CD14-positive monocyte (primary cell): ENCODE measurements around the gene MAD2L1. TPM values are rescaled to one million over a fixed set of nuclear protein-coding genes. Genes with fewer than 3 reads are reported as not detected.

ENCODE experiments used
- DNase-seq, 3 donors: peaks; one replicate each; pipeline ENCODE4 v3.0.0-alpha.2; 2011 to 2022
- H2AFZ ChIP-seq: 2 replicates; pipeline ENCODE4 v1.6.0; 2012; ENCODE audit warnings: mild to moderate bottlenecking, low read depth, low read length, inconsistent platforms; ENCODE audit not compliant: insufficient read depth, poor library complexity, severe bottlenecking
- H3K27ac ChIP-seq, 2 donors: 1 replicate in 1 of 2; 2 replicates in 1 of 2; pipeline ENCODE4 v1.5.1; 2012 to 2013; ENCODE audit warnings: low read length in 2 of 2, control low read depth in 1 of 2, inconsistent platforms in 1 of 2, low read depth in 1 of 2, mild to moderate bottlenecking in 1 of 2
- H3K27me3 ChIP-seq, 2 donors: one replicate each; pipeline versions ENCODE4 v1.6.0 to v1.6.1; 2011 to 2013; ENCODE audit warnings: low read length in 2 of 2; ENCODE audit not compliant: control insufficient read depth in 2 of 2, insufficient read depth in 2 of 2
- H3K36me3 ChIP-seq, 2 donors: replicated peaks in 1 of 2; 1 replicate in 1 of 2; 2 replicates in 1 of 2; pipeline versions ENCODE4 v1.5.1 to v1.6.1; 2012 to 2013; ENCODE audit warnings: low read length in 2 of 2, control low read depth in 1 of 2, inconsistent platforms in 1 of 2, mild to moderate bottlenecking in 1 of 2; ENCODE audit not compliant: insufficient read depth in 2 of 2, control insufficient read depth in 1 of 2
- H3K4me1 ChIP-seq, 2 donors: 1 replicate in 1 of 2; 2 replicates in 1 of 2; pipeline versions ENCODE4 v1.5.1 to v1.6.1; 2012 to 2013; ENCODE audit warnings: low read length in 2 of 2, control low read depth in 1 of 2, inconsistent platforms in 1 of 2, mild to moderate bottlenecking in 1 of 2, moderate library complexity in 1 of 2; ENCODE audit not compliant: insufficient read depth in 2 of 2, control insufficient read depth in 1 of 2
- H3K4me2 ChIP-seq: replicated peaks from 2 replicates; pipeline ENCODE3; 2012; ENCODE audit warnings: low read length, moderate library complexity, mild to moderate bottlenecking; ENCODE audit not compliant: poor library complexity, severe bottlenecking; ENCODE audit errors: extremely low read depth
- H3K4me3 ChIP-seq, 3 experiments: fragments of 200-600 bp in 1 of 3; sonication (generic) in 1 of 3; replicated peaks in 1 of 3; 1 replicate in 2 of 3; 2 replicates in 1 of 3; pipeline ENCODE4 v1.5.1; 2011 to 2013; ENCODE audit warnings: low read length in 3 of 3, mild to moderate bottlenecking in 3 of 3, control low read depth in 2 of 3, low read depth in 2 of 3, inconsistent platforms in 1 of 3, moderate library complexity in 1 of 3
- H3K79me2 ChIP-seq: 2 replicates; pipeline ENCODE4 v1.6.0; 2012; ENCODE audit warnings: mild to moderate bottlenecking, control low read depth, inconsistent platforms, low read length, moderate library complexity; ENCODE audit not compliant: insufficient read depth
- H3K9ac ChIP-seq: 2 replicates; pipeline ENCODE4 v1.6.0; 2017; ENCODE audit warnings: low read length, mild to moderate bottlenecking; ENCODE audit not compliant: insufficient read depth, poor library complexity, severe bottlenecking
- H3K9me3 ChIP-seq, 2 donors: replicated peaks in 1 of 2; 1 replicate in 1 of 2; 2 replicates in 1 of 2; pipeline versions ENCODE4 v1.5.1 to v1.6.1; 2012 to 2013; ENCODE audit warnings: low read length in 2 of 2, control low read depth in 1 of 2; ENCODE audit not compliant: control insufficient read depth in 1 of 2, insufficient read depth in 1 of 2
- H4K20me1 ChIP-seq: 2 replicates; pipeline ENCODE4 v1.6.0; 2012; ENCODE audit warnings: mild to moderate bottlenecking, low read length, control low read depth, moderate library complexity; ENCODE audit not compliant: insufficient read depth
- H3K27ac Mint-ChIP-seq, 7 donors: one replicate each; pipeline ENCODE4 v1.8.0; 2020; ENCODE audit warnings: mild to moderate bottlenecking in 7 of 7, mixed read lengths in 7 of 7, moderate library complexity in 6 of 7, inconsistent platforms in 2 of 7
- H3K27me3 Mint-ChIP-seq, 3 donors: one replicate each; pipeline ENCODE4 v1.8.0; 2021 to 2022; ENCODE audit warnings: low read depth in 3 of 3, mild to moderate bottlenecking in 3 of 3, mixed read lengths in 3 of 3, moderate library complexity in 3 of 3, inconsistent platforms in 1 of 3
- H3K36me3 Mint-ChIP-seq, 2 donors: one replicate each; pipeline ENCODE4 v1.8.0; 2020; ENCODE audit warnings: mixed read lengths in 2 of 2, inconsistent platforms in 1 of 2, mild to moderate bottlenecking in 1 of 2
- H3K4me1 Mint-ChIP-seq: one replicate; pipeline ENCODE4 v1.8.0; 2020; ENCODE audit warnings: mild to moderate bottlenecking, mixed read lengths
- H3K4me3 Mint-ChIP-seq, 2 donors: one replicate each; pipeline ENCODE4 v1.8.0; 2020; ENCODE audit warnings: mild to moderate bottlenecking in 2 of 2, mixed read lengths in 2 of 2, moderate library complexity in 1 of 2
- H3K9me3 Mint-ChIP-seq, 7 donors: one replicate each; pipeline ENCODE4 v1.8.0; 2020 to 2022; ENCODE audit warnings: mixed read lengths in 7 of 7, mild to moderate bottlenecking in 6 of 7, moderate library complexity in 6 of 7, inconsistent platforms in 2 of 7
- CTCF ChIP-seq: fragments of 200-600 bp; IDR thresholded peaks from one replicate; pipeline ENCODE4 v1.8.0; 2022; ENCODE audit warnings: antibody characterized with exemption, mild to moderate bottlenecking
- WGBS: methylation state at CpG from one replicate; pipeline ENCODE4 v1.1.5; 2013; ENCODE audit warnings: missing lambda C conversion rate; ENCODE audit not compliant: insufficient coverage; 5-methylcytosine and 5-hydroxymethylcytosine counted together
- intact Hi-C, 2 donors: fragments of 100-400 bp; cut with micrococcal nuclease; formaldehyde crosslinking; loops; one replicate each; pipeline versions ENCODE4 v1.15.0 to v1.15.1; 2023
- polyA plus RNA-seq, 3 donors: library from polyadenylated mRNA; depleted of rRNA in 1 of 3; unstranded in 2 of 3; stranded (reverse) in 1 of 3; fragments of 300-500 nt in 2 of 3; fragments of >200 nt in 1 of 3; fragmentation: Illumina TruSeq in 2 of 3; gene quantifications; 1 replicate in 2 of 3; 2 replicates in 1 of 3; pipeline ENCODE4 v1.2.3, GENCODE V29; 2012 to 2021

The MAD2L1 gene
- polyA plus RNA-seq, 3 donors: 0.16 to 0.82 (median 0.67) TPM

GRCh38 chr4:120007191-120007871 lies 59.3 kb downstream of the MAD2L1 start:
- Histone ChIP-seq H3K4me2 (no peak overlapping the region), H3K79me2 (no peaks in the 10 kb centered on the region)

More at GRCh38 chr4:120007191-120007871, 59.3 kb downstream of the MAD2L1 start:
- Mint-ChIP-seq H3K27me3 (peaks cover 0 to 1% (median 1%) of the 10 kb centered on the region in 3 donors), H3K27ac (no peak overlapping the region), H3K4me1 (no peaks in the 10 kb centered on the region), H3K4me3 (no peak overlapping the region), H3K36me3 (no peaks in the 10 kb centered on the region), H3K9me3 (peaks cover 0 to 9% (median 4%) of the 10 kb centered on the region in 7 donors)
- Histone ChIP-seq H3K9me3 (no peaks in the 10 kb centered on the region), H3K27me3 (no peaks in the 10 kb centered on the region), H3K9ac (no peak overlapping the region), H3K27ac (no peak overlapping the region), H3K4me1 (no peaks in the 10 kb centered on the region), H3K4me3 (no peak overlapping the region), H3K36me3 (no peaks in the 10 kb centered on the region), H2AFZ (no peak overlapping the region), H4K20me1 (no peaks in the 10 kb centered on the region)
- intact Hi-C loops: no loop called here
- 50% methylated on average over 1 of the region's 5 CpGs for WGBS
- no peak for TF ChIP-seq CTCF
- DNase-seq: no peak
